GM21576 (cell line): ENCODE measurements around the gene SV2B.
"Not testable (repeated sequence)": the region's sequence is repeated elsewhere in the genome, so short reads cannot be mapped to it uniquely, and the experiment has no call there.

ENCODE experiments used
- ATAC-seq: cut with Tn5 transposase; IDR thresholded peaks from one replicate; pipeline ENCODE4 v1.9.1; 2021; ENCODE audit warnings: mild to moderate bottlenecking, moderate library complexity; ENCODE audit not compliant: unreplicated experiment

Gene SV2B

GRCh38 chr15:91304210-91304609, 204.2 kb downstream of the SV2B start:
- ATAC-seq, result no peak

GRCh38 chr15:91304786-91305185, 204.7 kb downstream of the SV2B start:
- no peak for ATAC-seq

GRCh38 chr15:91306144-91306543, 206.1 kb downstream of the SV2B start:
- ATAC-seq, result no peak

GRCh38 chr15:91307601-91308000, 207.5 kb downstream of the SV2B start:
- ATAC-seq, result no peak

GRCh38 chr15:91308199-91308598, 208.1 kb downstream of the SV2B start:
- ATAC-seq, result no peak

- ATAC-seq, result no peak
Measured at GRCh38 chr15:91308855-91309254, 208.8 kb downstream of the SV2B start.

- ATAC-seq, result no peak
Measured at GRCh38 chr15:91311986-91312385, 211.9 kb downstream of the SV2B start.

- ATAC-seq, result no peak
Measured at GRCh38 chr15:91316126-91316525, 216.1 kb downstream of the SV2B start.

- no peak for ATAC-seq
Measured at GRCh38 chr15:91318516-91318915, 218.5 kb downstream of the SV2B start.

- ATAC-seq, result no peak
Measured at GRCh38 chr15:91318931-91319330, 218.9 kb downstream of the SV2B start.

- no peak for ATAC-seq
Measured at GRCh38 chr15:91319371-91320059, 219.5 kb downstream of the SV2B start.

GRCh38 chr15:91320101-91320500, 220.0 kb downstream of the SV2B start:
- ATAC-seq, result no peak

GRCh38 chr15:91329914-91330313, 229.9 kb downstream of the SV2B start:
- no peak for ATAC-seq

GRCh38 chr15:91331581-91331980, 231.5 kb downstream of the SV2B start:
- no peak for ATAC-seq

GRCh38 chr15:91335702-91336101, 235.6 kb downstream of the SV2B start:
- ATAC-seq, result no peak

GRCh38 chr15:91336687-91337086, 236.6 kb downstream of the SV2B start:
- no peak for ATAC-seq

GRCh38 chr15:91338766-91339165, 238.7 kb downstream of the SV2B start:
- ATAC-seq, result no peak

- no peak for ATAC-seq
Measured at GRCh38 chr15:91342097-91342496, 242.0 kb downstream of the SV2B start.

GRCh38 chr15:91344912-91345311, 244.9 kb downstream of the SV2B start:
- not testable (repeated sequence) for ATAC-seq

GRCh38 chr15:91345736-91346135, 245.7 kb downstream of the SV2B start:
- ATAC-seq, result no peak

GRCh38 chr15:91346259-91346658, 246.2 kb downstream of the SV2B start:
- ATAC-seq, result no peak

- ATAC-seq, result no peak
Measured at GRCh38 chr15:91348752-91349500, 248.9 kb downstream of the SV2B start.
